HG02852 (cell line): ENCODE measurements around the gene MGA.
"Not testable (repeated sequence)": the region's sequence is repeated elsewhere in the genome, so short reads cannot be mapped to it uniquely, and the experiment has no call there.

Experiments used
- ATAC-seq: cut with Tn5 transposase; IDR thresholded peaks from one replicate; pipeline ENCODE4 v1.9.1; 2021; ENCODE audit warnings: mild to moderate bottlenecking, moderate library complexity; ENCODE audit not compliant: unreplicated experiment

Gene MGA

GRCh38 chr15:41703120-41703519 lies 42.9 kb downstream of the MGA start:
- ATAC-seq, result no peak

- no peak for ATAC-seq
Measured at GRCh38 chr15:41713047-41713446, 52.8 kb downstream of the MGA start.

GRCh38 chr15:41714291-41714690 lies 54.1 kb downstream of the MGA start:
- ATAC-seq, result no peak

GRCh38 chr15:41716864-41717263 lies 56.7 kb downstream of the MGA start:
- ATAC-seq, result no peak

- no peak for ATAC-seq
Measured at GRCh38 chr15:41727143-41727542, 66.9 kb downstream of the MGA start.

- ATAC-seq, result not testable (repeated sequence)
Measured at GRCh38 chr15:41728061-41728460, 67.9 kb downstream of the MGA start.

GRCh38 chr15:41730543-41730942 lies 70.3 kb downstream of the MGA start:
- ATAC-seq, result no peak

- ATAC-seq, result no peak
Measured at GRCh38 chr15:41732483-41732882, 72.3 kb downstream of the MGA start.

- no peak for ATAC-seq
Measured at GRCh38 chr15:41734079-41734478, 73.9 kb downstream of the MGA start.

- ATAC-seq, result no peak
Measured at GRCh38 chr15:41735046-41735445, 74.8 kb downstream of the MGA start.

GRCh38 chr15:41735492-41735891 lies 75.3 kb downstream of the MGA start:
- not testable (repeated sequence) for ATAC-seq

- ATAC-seq, result no peak
Measured at GRCh38 chr15:41746802-41747201, 86.6 kb downstream of the MGA start.

GRCh38 chr15:41756198-41756597 lies 96.0 kb downstream of the MGA start:
- no peak for ATAC-seq

GRCh38 chr15:41772720-41773331 lies 112.6 kb downstream of the MGA start:
- no peak for ATAC-seq

- no peak for ATAC-seq
Measured at GRCh38 chr15:41773332-41773728, 113.1 kb downstream of the MGA start.

- no peak for ATAC-seq
Measured at GRCh38 chr15:41773729-41774061, 113.5 kb downstream of the MGA start.

GRCh38 chr15:41774062-41774881 lies 114.1 kb downstream of the MGA start, which contains the start of gene MAPKBP1:
Gene MAPKBP1, plus strand, starts transcription at chr15:41774484. Its CDS starts 792 bp downstream, at chr15:41775276.
- ATAC-seq, result peak; percentile 79

- no peak for ATAC-seq
Measured at GRCh38 chr15:41774882-41775417, 114.7 kb downstream of the MGA start.

- ATAC-seq, result no peak
Measured at GRCh38 chr15:41775651-41776050, 115.4 kb downstream of the MGA start.

- ATAC-seq, result no peak
Measured at GRCh38 chr15:41777421-41777973, 117.3 kb downstream of the MGA start.

GRCh38 chr15:41778521-41778920 lies 118.3 kb downstream of the MGA start:
- ATAC-seq, result no peak

- no peak for ATAC-seq
Measured at GRCh38 chr15:41779662-41780157, 119.5 kb downstream of the MGA start.
